ENCODE measurements around the gene COPG2. TPM values are rescaled to one million over a fixed set of nuclear protein-coding genes. Genes with fewer than 3 reads are reported as not detected.
A peak's percentile ranks its signal among the peaks of the same experiment; 100 is the strongest.
"Not testable (repeated sequence)": the region's sequence is repeated elsewhere in the genome, so short reads cannot be mapped to it uniquely, and the experiment has no call there.

The COPG2 gene, protein sequence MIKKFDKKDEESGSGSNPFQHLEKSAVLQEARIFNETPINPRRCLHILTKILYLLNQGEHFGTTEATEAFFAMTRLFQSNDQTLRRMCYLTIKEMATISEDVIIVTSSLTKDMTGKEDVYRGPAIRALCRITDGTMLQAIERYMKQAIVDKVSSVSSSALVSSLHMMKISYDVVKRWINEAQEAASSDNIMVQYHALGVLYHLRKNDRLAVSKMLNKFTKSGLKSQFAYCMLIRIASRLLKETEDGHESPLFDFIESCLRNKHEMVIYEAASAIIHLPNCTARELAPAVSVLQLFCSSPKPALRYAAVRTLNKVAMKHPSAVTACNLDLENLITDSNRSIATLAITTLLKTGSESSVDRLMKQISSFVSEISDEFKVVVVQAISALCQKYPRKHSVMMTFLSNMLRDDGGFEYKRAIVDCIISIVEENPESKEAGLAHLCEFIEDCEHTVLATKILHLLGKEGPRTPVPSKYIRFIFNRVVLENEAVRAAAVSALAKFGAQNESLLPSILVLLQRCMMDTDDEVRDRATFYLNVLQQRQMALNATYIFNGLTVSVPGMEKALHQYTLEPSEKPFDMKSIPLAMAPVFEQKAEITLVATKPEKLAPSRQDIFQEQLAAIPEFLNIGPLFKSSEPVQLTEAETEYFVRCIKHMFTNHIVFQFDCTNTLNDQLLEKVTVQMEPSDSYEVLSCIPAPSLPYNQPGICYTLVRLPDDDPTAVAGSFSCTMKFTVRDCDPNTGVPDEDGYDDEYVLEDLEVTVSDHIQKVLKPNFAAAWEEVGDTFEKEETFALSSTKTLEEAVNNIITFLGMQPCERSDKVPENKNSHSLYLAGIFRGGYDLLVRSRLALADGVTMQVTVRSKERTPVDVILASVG
- 14.2 and 15.5 TPM in 2 replicates for total RNA-seq (2014; rRNA removed; shearing (Covaris generic))

DNA sequence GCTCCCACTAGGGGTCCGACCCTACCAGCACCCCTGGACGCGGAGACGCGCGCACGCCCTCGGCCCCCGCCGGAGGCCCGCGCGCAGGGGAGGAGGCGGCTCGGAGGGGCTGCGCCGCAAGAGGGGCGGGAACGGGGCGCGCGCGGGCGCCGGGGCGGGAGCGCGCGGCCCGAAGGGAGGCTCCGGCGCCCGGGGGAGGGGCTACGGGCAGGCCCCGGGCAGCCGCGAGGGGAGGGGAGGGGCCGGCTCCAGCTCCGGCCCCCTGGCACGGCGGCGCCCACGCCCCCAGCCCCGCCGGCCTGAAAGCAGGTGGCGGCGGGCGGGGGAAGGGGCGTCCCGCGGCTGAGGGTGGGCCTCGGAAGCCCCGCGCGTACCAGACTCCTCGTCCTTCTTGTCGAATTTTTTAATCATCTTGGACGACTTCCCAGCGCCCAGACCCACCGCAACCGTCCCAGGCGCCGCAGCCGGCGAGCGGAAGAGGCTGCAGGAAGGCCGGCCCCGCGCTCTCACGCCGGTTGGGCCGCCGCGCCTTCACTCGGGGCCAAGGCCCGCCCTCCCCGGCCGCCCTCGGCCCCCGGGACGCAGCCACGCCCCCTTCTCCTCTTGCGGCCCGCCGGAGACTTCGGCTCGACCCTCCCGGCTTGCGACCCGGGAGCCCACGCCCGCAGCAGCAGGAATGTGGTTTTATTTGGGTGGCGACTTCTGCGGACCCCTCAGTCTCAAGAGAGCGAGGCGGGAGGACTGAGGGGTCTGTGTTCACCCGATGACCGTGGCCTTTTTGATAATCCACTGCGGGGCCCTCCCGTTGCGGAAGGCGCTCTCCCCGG is at the start of gene COPG2:
TSS of gene COPG2 (minus strand) at position 491 of the 827 bp plus-strand sequence. CDS start at position 411, 80 bp downstream.
- DNase-seq (ENCODE audit: low spot score): peak; percentile 89

DNA sequence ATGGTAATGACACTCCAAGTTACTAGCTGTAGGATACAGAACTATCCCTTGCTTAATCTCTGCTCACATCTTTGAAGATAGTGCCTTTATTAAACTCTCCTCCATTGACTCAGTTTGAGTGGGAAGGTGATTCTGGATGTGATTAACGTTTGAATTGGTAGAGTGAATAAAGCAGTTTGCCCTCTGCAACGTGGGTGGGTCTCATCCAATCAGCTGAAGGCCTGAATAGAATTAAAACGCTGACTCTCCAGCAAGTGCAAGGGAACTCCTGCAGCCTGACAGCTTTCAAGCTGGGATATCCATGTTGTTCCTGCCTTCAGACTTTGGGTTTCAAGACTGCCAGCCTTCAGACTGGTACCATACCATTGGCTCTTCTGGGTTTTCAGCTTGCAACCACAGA is 43.9 kb upstream of the COPG2 start:
- no peak for DNase-seq (ENCODE audit: low spot score)

DNA sequence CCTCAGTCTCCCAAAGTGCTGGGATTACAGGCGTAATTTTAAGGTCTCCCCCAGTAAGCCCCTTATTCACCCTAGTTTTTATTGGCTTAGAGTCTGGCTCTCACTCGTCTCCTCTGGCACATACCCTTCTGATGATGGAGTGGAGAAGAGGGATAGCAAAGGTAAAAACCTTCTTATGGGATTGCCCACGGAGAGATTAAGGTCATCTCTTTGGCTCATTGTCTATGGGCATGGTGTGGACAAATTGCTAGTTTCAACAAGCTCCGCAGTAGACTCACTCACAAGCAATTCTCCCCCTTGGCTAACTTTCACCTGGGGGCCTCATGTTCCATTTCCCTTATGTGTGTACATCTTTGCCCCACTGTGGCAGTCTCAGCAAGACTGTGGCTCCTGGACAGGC is 40.2 kb upstream of the COPG2 start:
- DNase-seq (ENCODE audit: low spot score): no peak

- no peak for DNase-seq (ENCODE audit: low spot score)
Observed at GRCh38 chr7:130708001-130708400, 39.5 kb upstream of the COPG2 start.

- no peak for DNase-seq (ENCODE audit: low spot score)
Observed at GRCh38 chr7:130703851-130704250, 35.3 kb upstream of the COPG2 start.

GRCh38 chr7:130701650-130702049 is 33.1 kb upstream of the COPG2 start:
- DNase-seq (ENCODE audit: low spot score): no peak

DNA sequence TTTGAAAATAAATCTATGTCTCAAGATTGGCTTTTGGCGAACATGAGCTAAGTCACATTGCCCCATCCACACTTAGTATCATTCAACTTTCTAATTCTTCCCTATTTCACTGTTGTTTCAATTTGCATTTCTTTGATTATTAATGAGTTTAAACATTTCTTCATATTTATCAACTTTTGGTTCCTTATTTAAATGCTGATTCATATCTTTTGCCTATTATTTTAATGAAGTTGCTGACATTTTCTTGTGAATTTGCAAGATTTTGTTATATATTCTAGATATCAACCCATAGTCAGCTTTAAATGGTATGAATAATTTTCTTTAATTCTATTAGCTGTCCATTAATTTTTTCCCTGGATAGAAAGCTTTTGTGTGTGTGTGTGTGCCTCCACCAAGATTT is 32.2 kb upstream of the COPG2 start:
- no peak for DNase-seq (ENCODE audit: low spot score)

DNA sequence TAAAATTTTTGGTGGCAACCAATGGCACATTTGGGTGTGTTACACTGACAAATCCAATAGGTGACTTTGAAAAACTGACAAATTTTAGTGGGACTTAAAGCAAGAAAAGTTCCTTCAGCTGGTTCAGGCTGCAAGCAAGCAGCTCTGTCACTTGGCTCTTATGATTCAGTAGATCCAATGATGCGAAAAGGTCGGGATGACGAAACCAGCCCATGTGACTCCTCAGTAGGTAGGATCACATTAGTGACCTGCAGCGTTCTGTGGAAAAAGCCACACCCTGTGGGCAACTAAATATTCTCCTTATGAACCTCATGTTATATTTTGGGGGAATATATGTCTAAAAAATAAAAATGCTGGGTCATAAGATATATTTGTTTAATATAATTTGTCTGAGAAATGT is 31.1 kb upstream of the COPG2 start:
- no peak for DNase-seq (ENCODE audit: low spot score)

- DNase-seq (ENCODE audit: low spot score): no peak
Observed at GRCh38 chr7:130697820-130698219, 29.3 kb upstream of the COPG2 start.

DNA sequence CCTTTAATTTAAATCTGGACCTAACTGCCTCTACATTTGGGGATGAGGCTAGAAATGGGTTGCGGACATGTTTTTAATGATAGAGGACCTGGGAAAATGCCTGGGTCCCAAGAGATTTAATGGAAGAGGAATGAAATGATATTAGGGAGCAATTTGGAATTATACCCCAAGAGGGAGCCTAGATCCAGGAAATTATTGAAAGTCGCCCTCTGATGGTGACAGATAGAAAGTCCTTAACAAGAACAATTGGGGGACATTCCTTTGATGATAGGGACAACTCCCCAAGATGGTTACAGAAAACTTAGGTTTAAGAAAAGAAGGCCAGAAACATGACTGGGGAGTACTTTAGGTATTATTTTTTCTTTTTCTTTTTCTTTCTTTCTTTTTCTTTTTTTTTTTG is 27.3 kb upstream of the COPG2 start:
- peak; percentile 69 for DNase-seq (ENCODE audit: low spot score)

- not testable (repeated sequence) for DNase-seq (ENCODE audit: low spot score)
Observed at GRCh38 chr7:130692396-130692795, 23.8 kb upstream of the COPG2 start.

DNA sequence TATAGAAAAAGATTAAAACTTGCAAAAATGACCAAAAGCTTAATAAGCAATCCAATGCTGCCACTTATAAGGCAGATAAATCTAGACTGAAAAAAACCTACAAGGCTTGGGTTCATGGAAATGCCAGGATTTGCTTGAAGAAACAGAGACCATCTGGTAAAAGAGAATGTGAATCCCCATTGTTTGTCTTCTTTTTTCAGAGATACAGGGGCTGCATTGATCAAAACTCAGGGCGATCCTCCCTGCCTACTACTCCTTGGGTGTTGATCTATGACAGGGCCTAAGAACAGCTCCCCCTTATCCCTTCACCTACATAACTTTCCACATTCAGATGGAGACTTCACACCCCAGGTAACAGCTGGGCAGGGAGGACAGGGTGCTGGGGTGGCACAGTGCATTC is 21.1 kb upstream of the COPG2 start:
- no peak for DNase-seq (ENCODE audit: low spot score)

GRCh38 chr7:130683026-130683425 is 14.5 kb upstream of the COPG2 start:
- no peak for DNase-seq (ENCODE audit: low spot score)

GRCh38 chr7:130674456-130674855 is 5.9 kb upstream of the COPG2 start:
- DNase-seq (ENCODE audit: low spot score): no peak

GRCh38 chr7:130673066-130673465 is 4.5 kb upstream of the COPG2 start:
- no peak for DNase-seq (ENCODE audit: low spot score)

GRCh38 chr7:130672146-130672545 is 3.6 kb upstream of the COPG2 start:
- DNase-seq (ENCODE audit: low spot score): no peak

GRCh38 chr7:130669085-130669700 is 645 bp upstream of the COPG2 start:
- DNase-seq (ENCODE audit: low spot score): peak; percentile 36

GRCh38 chr7:130667593-130668257 is 823 bp downstream of the COPG2 start:
- DNase-seq (ENCODE audit: low spot score): peak; percentile 26

DNA sequence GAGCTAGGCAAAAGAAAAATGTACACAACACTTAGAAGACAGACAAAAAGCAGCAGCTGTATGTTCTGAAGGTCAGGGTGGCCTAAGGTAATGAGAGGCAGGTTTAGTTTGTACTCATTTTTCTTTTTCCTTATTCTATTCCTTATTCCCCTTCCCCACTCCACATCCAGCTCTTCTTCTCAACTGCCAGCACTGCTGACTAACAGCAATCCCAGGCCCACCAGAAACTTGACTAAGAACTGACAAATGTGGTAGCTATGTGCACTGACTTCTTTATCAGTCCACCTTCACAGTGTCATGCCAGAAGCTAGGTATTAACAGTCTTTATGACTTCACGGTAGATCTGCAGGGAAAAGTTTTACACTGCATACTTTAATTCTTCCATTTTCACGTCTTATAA is 6.1 kb downstream of the COPG2 start:
- DNase-seq (ENCODE audit: low spot score): no peak

- no peak for DNase-seq (ENCODE audit: low spot score)
Observed at GRCh38 chr7:130655286-130655685, 13.3 kb downstream of the COPG2 start.

GRCh38 chr7:130654850-130655249 is 13.7 kb downstream of the COPG2 start:
- no peak for DNase-seq (ENCODE audit: low spot score)

Measured in HT-29 (cell line).